NCI-H2196 (cell line): ENCODE results near the gene UBFD1.
"Not testable (repeated sequence)": the region's sequence is repeated elsewhere in the genome, so short reads cannot be mapped to it uniquely, and the experiment has no call there.

Experiments used
- DNase-seq: peaks from one replicate; lab custom pipeline; 2025; ENCODE audit not compliant: unreplicated experiment; lab: John Stamatoyannopoulos, UW

Gene UBFD1

DNA sequence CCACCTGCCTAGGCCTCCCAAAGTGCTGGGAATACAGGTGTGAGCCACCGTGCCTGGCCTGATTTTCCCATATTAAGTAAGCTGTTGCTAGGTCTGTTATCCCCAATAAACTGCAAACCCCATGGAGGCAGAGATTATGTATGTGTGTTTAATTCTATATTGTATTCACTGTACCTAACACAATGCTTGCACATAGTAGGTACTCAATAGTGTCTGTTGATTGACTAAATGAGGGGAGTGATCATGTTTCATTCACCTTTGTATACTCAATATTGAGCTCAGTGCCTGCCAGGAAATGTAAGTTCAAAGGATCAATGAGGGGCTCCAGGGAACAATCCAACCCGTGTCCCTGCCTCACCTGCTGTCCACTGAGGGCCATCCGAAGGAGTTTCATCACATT, 32.6 kb upstream of the UBFD1 start:
- no peak for DNase-seq

DNA sequence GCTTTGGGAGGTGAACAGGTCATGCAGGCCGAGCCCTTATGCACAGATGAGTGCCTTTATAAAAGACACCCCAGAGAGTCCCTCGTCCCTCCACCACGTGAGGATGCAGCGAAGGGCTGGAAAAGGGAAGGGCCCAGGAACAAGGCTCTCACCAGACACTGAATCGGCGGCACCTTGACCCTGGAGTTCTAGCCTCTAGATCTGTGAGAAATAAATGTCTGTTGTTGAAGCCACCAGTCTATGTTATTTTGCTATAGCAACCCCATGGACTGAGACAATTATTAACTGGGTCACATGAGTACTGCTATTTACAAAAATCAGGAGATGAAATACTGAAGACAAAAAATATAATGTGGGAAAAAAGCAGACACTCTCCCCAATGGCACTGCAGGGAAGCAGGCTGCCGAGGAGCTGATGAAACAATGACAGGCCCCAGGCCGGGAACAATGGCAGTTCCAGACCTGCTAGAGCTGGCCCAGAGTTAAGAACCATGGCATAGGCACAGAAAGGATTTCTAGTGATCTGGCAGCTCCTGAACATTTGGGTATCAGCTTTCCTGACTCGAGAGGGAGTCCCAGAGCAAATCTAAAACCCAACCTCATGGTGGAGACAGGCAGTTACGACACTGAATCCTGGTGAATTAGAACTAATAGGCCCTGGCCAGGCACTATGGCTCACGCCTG, 29.4 kb upstream of the UBFD1 start:
- DNase-seq: no peak

GRCh38 chr16:23528644-23529310, 28.8 kb upstream of the UBFD1 start:
- DNase-seq: no peak

DNA sequence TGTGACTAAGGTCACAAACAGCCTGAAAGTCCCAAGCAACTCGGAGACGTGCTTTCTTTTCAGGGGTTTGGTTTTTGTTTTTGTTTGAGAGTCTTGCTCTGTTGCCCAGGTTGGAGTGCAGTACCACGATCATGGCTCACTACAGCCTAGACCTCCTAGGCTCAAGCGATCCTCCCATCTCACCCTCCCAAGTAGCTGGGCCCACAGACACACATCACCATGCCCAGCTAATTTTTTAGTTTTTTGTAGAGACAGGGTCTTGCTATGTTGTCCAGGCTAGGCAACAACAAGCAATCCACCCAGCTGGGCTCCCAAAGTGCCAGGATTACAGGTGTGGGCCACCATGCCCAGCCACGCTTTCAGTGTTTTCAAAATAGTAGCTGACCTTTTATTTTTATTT, 27.5 kb upstream of the UBFD1 start:
- no peak for DNase-seq

DNA sequence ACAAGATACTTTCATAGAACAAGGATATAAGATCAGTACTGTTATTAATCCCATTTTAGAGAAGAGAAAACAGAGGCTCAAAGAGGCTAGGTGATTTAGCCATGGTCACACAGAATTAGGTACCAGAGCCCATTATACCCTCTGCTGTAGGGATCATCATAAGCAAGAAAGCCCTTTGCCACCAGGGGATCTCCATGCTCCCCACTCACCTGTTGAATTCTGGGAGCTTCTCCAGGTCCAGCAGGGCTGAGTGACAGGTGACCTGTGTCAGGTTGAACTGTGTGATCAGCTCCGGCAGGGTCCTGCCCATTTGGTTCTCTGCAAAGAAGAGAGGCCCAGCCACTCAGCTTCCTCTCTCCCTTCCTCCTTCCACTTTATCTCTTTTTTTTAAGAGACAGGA, 25.1 kb upstream of the UBFD1 start:
- DNase-seq: no peak

DNA sequence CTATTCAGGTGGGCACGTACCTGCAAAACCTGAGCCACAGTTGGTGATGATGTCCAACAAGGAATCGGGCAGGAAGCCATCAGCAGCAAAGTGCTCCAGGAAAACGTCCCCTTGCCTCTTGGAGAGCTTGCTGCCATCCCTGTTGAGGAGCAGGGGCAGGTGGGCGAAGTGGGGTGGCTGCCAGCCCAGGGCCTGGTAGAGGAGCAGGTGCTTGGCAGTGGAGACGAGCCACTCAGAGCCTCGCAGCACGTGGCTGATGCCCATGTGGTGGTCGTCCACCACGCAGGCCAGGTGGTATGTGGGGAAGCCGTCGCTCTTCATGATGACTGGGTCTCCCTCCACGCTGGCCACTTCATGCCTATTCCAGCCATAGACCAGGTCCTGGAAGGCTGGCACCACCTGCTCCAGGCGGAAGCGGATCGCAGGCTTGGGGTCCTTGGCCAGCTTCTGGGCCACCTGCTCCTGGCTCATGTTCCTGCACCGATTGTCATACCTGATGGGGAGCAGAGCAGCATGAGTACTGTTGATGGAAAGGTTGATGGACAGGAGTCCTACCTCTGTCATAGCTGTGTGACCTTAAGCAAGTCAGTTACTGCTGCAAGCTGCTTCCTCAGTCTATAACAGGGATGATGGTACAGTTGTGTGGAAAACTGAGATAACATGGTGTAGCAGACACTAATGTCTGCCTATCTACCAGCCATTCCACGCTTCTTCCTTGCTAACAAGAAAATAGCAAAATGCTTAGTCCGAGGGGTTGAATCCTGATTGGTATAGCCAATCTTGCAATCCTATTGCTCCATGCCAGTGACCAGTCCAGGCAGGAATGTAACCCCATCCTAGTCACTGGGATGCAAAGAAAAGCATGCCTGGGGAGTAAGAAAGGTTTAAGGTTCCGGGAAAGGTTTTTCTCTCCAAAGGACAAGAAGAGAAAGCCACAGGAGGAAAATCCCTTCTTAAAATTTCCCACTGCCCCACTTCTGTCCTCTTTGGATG, 22.4 kb upstream of the UBFD1 start:
- no peak for DNase-seq

DNA sequence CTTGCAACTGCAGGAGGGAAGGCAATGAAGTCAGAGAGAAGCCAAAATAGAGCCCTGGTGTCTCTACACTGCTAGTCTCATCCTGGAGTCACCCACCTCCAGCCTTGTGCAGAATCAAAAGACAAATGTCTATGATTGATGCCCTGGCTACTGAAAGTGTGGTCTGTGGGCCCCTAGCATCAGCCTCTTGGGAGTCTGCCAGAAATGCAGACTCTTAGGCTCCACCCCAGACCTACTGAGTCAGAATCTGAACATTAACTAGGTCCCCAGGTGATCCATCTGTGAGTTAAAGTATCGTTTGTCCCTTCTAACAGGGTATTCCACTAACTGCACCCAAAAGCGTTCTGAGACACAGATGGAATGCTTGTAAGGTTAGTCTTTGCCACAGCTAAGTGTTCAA, 21.6 kb upstream of the UBFD1 start:
- DNase-seq: no peak

DNA sequence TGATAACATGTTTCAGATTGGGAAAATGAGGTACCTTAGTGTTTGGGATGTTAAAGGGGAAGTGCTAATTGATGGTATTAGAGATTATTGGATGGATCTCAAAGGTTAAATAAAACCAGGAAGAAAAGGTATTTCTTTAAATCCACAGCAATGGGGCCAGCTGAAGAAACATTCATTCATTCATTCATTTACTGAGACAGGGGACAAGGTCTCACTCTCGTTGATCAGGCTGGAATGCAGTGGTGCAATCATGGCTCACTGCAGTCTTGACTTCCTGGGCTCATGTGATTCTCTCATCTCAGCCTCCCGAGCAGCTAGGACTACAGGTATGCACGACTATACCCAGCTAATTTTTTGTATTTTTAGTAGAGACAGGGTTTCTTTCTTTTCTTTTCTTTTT, 20.1 kb upstream of the UBFD1 start:
- DNase-seq: no peak

- DNase-seq: no peak
These were observed 18.6 kb upstream of the UBFD1 start for GRCh38 chr16:23538919-23539278.

GRCh38 chr16:23539984-23540816, 17.3 kb upstream of the UBFD1 start:
- peak; percentile 39 for DNase-seq

- not testable (repeated sequence) for DNase-seq
These were observed 16.7 kb upstream of the UBFD1 start for GRCh38 chr16:23540817-23541178.

DNA sequence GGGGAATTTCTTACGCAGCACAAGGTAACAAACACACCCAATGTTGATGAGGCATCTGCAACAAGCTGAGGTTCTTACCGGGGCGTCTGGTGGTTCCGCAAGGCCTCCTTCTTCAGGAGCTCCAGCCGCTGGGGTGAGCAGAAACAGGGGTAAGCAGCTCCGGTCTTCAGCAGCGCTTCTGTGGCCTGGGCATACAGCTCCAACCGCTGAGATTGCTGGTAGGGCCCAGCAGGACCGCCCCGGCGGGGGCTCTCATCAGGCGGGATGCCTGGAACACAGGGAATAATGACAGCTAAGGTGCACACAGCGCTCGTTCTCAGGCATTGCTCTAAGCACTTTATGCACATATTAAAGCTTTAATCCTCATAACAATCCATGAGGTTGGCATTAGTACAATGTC, 13.1 kb upstream of the UBFD1 start:
- DNase-seq: no peak

GRCh38 chr16:23549938-23550337, 7.6 kb upstream of the UBFD1 start:
- no peak for DNase-seq

DNA sequence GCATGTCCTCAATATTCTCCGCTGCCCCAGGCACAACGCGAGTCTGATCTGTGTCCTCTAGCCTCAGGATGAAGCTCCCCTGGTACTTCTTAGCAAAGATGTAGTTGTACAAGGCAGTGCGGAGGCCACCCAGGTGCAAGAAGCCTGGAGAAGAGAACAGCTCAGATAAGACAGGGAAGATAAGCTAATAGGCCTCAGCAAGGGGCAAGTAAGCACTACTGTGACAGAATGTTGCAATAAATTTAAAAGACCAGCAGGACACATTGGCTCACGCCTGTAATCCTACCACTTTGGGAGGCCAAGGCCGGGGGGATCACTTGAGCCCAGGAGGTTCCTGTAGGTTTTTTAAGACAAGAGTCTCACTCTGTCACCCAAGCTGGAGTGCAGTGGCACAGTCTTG, 5.4 kb upstream of the UBFD1 start:
- no peak for DNase-seq

DNA sequence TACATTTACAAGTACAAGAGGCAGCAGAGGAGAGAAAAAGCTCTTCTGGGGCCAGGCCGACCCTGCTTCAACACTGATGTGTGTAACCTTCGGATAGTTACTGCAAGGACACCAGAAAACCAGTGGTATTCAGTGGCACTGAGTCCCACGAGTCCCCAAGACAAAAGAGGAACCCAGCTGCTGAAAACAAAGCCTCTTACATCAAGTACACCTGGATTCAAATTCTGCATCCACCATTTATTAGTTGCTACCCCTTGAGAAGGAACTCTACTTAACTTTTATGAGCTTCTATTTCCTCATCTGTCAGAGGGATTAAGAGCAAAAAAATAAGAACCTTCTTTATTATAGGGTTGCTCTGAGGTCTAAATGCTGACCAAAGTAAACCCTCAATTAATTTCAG, 3.0 kb upstream of the UBFD1 start:
- no peak for DNase-seq

DNA sequence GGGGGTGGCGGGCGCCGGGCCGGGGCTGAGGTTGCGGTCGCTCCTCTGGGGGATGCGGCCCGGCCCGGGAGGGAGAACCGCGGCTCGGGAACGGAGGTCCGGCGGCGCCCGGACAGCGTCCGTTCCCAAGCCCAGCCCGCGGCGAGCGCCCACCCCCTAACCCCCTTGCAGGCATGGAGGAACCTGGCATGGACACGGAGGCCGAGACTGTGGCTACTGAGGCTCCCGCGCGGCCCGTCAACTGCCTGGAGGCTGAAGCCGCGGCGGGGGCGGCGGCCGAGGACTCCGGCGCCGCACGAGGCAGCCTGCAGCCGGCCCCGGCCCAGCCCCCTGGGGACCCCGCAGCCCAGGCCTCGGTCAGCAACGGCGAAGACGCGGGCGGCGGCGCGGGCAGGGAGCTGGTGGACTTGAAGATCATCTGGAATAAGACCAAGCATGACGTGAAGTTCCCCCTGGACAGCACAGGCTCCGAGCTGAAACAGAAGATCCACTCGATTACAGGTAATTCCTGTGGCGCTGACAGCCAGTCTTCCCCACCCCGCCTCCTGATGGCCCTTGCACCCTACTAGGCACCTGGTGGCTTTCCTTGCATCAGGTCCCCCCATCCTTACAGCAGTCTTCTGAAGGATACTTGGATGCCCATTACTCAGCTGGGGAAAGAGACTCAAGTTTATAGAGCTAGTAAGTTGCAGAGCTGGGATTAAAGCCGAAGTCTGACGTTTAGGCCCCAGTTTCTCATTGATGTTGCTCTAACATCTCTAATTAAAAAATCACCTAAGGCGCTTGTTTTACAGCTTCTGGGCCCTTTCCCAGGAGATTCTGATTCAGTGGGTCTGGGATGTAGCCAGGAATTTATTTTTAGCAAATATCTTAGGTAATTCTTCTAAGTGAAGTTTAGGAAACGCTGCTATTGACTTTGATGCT, 514 bp downstream of the UBFD1 start:
- DNase-seq: no peak

- DNase-seq: no peak
These were observed 4.1 kb downstream of the UBFD1 start for GRCh38 chr16:23561586-23561985.

- DNase-seq: no peak
These were observed 5.0 kb downstream of the UBFD1 start for GRCh38 chr16:23562505-23562904.

GRCh38 chr16:23563186-23563585, 5.7 kb downstream of the UBFD1 start:
- no peak for DNase-seq
